Measurements from ENCODE around the gene TEX52.

GRCh38 chr12:2813214-2814185 lies 43.3 kb downstream of the TEX52 start:
- TF ChIP-seq, protein P1, sequence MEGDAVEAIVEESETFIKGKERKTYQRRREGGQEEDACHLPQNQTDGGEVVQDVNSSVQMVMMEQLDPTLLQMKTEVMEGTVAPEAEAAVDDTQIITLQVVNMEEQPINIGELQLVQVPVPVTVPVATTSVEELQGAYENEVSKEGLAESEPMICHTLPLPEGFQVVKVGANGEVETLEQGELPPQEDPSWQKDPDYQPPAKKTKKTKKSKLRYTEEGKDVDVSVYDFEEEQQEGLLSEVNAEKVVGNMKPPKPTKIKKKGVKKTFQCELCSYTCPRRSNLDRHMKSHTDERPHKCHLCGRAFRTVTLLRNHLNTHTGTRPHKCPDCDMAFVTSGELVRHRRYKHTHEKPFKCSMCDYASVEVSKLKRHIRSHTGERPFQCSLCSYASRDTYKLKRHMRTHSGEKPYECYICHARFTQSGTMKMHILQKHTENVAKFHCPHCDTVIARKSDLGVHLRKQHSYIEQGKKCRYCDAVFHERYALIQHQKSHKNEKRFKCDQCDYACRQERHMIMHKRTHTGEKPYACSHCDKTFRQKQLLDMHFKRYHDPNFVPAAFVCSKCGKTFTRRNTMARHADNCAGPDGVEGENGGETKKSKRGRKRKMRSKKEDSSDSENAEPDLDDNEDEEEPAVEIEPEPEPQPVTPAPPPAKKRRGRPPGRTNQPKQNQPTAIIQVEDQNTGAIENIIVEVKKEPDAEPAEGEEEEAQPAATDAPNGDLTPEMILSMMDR (IDR thresholded peaks at IDR 0.05) = peak in 6 of 7 experiments; percentile 32 to 66 (median 52)
- TF ChIP-seq POLR2A (IDR thresholded peaks at IDR 0.05) = no peak
